GM18867 (cell line): ENCODE data around the gene STXBP5.

Source experiments
- ATAC-seq: cut with Tn5 transposase; IDR thresholded peaks from one replicate; pipeline ENCODE4 v1.9.1; 2021; ENCODE audit warnings: mild to moderate bottlenecking, moderate library complexity; ENCODE audit not compliant: unreplicated experiment

STXBP5 gene

GRCh38 chr6:147418523-147418922 lies 214.3 kb downstream of the STXBP5 start:
- ATAC-seq: no peak

- no peak for ATAC-seq
These were observed 217.7 kb downstream of the STXBP5 start for GRCh38 chr6:147421903-147422302.

- ATAC-seq: no peak
These were observed 218.9 kb downstream of the STXBP5 start for GRCh38 chr6:147423111-147423510.

- no peak for ATAC-seq
These were observed 225.6 kb downstream of the STXBP5 start for GRCh38 chr6:147429794-147430193.

GRCh38 chr6:147430811-147431210 lies 226.6 kb downstream of the STXBP5 start:
- no peak for ATAC-seq

- no peak for ATAC-seq
These were observed 229.9 kb downstream of the STXBP5 start for GRCh38 chr6:147434076-147434475.

GRCh38 chr6:147434516-147434915 lies 230.3 kb downstream of the STXBP5 start:
- no peak for ATAC-seq

GRCh38 chr6:147437615-147438014 lies 233.4 kb downstream of the STXBP5 start:
- ATAC-seq: no peak

- peak; percentile 88 for ATAC-seq
These were observed 234.7 kb downstream of the STXBP5 start for GRCh38 chr6:147438758-147439528.
